Measurements from ENCODE around the gene OSBPL3.

The OSBPL3 gene

DNA sequence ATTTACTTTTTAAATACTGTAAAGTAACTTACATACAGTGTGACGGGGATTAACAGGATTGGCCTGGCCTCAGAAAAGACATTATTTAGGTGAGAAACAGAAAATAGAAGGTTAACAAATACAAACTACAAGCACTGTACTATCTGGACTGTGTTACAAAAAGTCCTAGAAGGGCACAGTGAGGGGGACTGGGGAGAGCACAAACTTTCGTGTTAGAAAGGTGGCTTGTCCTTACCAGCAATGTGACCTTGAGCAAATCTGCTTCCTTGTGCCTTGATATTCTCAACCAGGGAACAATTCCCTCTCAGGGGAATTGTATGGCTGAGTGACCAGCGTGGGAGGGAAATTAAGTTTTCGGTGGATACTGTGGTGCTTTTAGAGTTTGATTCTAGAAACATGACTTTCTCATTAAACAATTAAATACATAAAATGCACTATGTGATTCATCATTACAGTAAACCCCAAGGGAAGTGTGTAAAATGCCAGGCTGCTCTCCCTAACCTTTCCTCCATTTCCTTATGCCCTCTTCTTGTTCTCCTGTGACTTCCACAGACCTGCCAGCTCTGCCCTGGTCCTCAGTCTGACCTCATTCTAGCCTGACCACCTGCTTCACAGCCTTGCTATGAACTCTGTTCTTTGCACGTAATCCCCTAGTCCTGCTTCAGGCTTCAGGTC is 57.7 kb downstream of the OSBPL3 start:
- TF ChIP-seq MYC (IDR thresholded peaks at IDR 0.05; ENCODE audit: low read depth, low read length) (no peak), POLR2A (IDR thresholded peaks at IDR 0.05; ENCODE audit: extremely low read depth, insufficient read length) (no peak)
- TF ChIP-seq, protein P1, sequence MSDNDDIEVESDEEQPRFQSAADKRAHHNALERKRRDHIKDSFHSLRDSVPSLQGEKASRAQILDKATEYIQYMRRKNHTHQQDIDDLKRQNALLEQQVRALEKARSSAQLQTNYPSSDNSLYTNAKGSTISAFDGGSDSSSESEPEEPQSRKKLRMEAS (IDR thresholded peaks at IDR 0.05; ENCODE audit: low read depth, low read length) = no peak
- TF ChIP-seq, protein P2, sequence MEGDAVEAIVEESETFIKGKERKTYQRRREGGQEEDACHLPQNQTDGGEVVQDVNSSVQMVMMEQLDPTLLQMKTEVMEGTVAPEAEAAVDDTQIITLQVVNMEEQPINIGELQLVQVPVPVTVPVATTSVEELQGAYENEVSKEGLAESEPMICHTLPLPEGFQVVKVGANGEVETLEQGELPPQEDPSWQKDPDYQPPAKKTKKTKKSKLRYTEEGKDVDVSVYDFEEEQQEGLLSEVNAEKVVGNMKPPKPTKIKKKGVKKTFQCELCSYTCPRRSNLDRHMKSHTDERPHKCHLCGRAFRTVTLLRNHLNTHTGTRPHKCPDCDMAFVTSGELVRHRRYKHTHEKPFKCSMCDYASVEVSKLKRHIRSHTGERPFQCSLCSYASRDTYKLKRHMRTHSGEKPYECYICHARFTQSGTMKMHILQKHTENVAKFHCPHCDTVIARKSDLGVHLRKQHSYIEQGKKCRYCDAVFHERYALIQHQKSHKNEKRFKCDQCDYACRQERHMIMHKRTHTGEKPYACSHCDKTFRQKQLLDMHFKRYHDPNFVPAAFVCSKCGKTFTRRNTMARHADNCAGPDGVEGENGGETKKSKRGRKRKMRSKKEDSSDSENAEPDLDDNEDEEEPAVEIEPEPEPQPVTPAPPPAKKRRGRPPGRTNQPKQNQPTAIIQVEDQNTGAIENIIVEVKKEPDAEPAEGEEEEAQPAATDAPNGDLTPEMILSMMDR (IDR thresholded peaks at IDR 0.05; ENCODE audit: low read depth, low read length) = no peak
- no peak overlapping the region for H3K4me3 ChIP-seq (ENCODE audit: low read depth, low read length)
- no peak for DNase-seq (ENCODE audit: low read depth)

DNA sequence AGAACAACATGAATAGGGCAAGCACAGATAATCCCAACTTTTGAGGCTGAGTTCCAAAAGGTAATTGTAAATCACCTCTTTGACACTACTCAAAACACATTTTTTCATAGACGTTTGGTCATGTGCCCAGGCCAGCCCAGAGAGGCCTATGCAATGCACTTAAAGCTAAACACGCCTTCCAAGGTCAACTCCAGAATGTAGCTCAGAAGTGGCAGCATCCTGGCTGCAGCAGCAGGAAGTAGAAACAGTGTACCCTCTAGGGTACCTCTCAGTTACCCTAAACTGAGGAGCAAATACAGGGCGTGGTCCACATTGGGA is 58.7 kb downstream of the OSBPL3 start:
- H3K4me3 ChIP-seq (ENCODE audit: low read depth, low read length) = no peak overlapping the region
- no peak for TF ChIP-seq MYC (IDR thresholded peaks at IDR 0.05; ENCODE audit: low read depth, low read length)
- TF ChIP-seq, protein P1 (IDR thresholded peaks at IDR 0.05; ENCODE audit: low read depth, low read length) = 0 out of 2 replicates have a peak, but pooled peaks have one; percentile 14
- DNase-seq (ENCODE audit: low read depth) = no peak

DNA sequence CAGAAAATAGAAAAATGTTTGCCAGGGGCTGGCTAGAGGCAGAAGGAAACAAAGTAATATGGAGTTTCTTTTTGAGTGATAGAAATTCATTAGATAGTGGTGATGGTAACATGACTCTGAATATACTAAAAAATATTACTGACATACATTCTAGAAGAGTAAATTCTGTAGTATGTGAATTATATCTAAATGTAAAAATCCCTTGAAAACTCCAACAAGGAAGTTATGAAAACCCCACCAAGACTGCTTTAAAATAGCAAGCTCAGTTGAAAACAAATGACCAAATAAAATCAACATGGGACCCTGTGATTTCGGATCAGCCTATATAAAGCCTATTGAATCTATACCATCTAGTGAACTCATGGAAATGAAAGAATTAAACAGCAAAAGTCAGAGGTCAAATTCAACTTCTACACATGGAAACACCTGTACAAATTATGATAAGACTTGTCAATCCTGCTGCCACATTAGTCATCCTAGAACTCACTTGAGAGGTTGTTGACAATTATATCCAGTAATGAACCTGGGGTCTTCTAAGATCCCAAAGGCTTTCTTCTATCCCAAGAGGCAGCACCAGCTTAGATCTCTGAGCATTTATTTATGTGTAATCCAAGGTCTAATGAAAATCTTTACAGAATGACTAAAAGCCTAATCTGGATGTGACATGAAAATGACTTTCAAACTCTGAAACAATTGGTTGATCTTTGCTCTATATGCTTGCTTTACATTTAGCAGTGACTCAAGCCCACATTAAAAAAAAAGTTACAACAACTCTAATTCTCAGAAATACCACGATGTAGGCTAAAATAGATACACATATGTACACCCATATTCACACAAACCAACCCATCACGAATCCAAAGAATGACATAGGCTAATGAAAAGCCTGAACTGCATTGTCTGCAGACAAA is 59.3 kb downstream of the OSBPL3 start:
- no peak for DNase-seq (ENCODE audit: low read depth)
- no peak overlapping the region for H3K4me3 ChIP-seq (ENCODE audit: low read depth, low read length)
- no peak for TF ChIP-seq POLR2A (IDR thresholded peaks at IDR 0.05; ENCODE audit: extremely low read depth, insufficient read length)
- no peak for TF ChIP-seq MYC (IDR thresholded peaks at IDR 0.05; ENCODE audit: low read depth, low read length)
- TF ChIP-seq, protein P2 (IDR thresholded peaks at IDR 0.05; ENCODE audit: low read depth, low read length) = no peak
- TF ChIP-seq, protein P1 (IDR thresholded peaks at IDR 0.05; ENCODE audit: low read depth, low read length) = no peak

DNA sequence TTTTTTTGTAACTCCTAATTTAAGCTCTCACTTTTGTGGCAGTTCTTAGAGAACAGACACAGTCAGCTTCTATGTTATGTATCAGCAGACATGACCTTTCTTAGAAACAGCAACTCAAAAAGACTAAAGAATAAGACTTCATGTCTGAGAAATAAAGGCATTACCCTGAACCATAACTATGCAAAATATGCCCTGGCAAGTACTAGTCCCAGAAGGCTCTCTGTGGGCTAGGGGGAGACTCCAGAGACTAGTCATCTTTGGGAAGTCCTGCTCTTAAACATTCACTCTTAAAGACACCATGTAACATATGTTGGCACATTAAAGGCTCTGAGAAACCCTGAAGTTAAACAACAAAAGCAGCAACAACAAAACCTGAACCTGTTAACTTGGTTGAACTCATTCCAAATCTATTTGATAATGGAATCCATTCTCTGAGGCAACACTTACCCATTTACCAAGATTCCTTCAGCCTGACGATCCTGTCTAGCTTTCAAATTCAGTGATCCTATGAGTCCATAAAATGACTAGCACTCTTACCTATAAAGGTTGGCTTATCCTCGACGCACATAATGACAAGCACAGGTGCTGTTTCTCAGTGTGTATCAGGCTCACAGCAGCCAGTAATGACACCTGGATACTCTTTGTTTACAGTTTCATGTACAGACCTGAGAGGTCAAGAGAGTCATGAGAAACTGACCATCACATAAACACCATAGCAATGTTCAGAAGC is 62.3 kb downstream of the OSBPL3 start:
- TF ChIP-seq, protein P1 (IDR thresholded peaks at IDR 0.05; ENCODE audit: low read depth, low read length) = no peak
- TF ChIP-seq MYC (IDR thresholded peaks at IDR 0.05; ENCODE audit: low read depth, low read length) (no peak), POLR2A (IDR thresholded peaks at IDR 0.05; ENCODE audit: extremely low read depth, insufficient read length) (no peak)
- TF ChIP-seq, protein P2 (IDR thresholded peaks at IDR 0.05; ENCODE audit: low read depth, low read length) = no peak
- H3K4me3 ChIP-seq (ENCODE audit: low read depth, low read length) = no peak overlapping the region
- DNase-seq (ENCODE audit: low read depth) = no peak

DNA sequence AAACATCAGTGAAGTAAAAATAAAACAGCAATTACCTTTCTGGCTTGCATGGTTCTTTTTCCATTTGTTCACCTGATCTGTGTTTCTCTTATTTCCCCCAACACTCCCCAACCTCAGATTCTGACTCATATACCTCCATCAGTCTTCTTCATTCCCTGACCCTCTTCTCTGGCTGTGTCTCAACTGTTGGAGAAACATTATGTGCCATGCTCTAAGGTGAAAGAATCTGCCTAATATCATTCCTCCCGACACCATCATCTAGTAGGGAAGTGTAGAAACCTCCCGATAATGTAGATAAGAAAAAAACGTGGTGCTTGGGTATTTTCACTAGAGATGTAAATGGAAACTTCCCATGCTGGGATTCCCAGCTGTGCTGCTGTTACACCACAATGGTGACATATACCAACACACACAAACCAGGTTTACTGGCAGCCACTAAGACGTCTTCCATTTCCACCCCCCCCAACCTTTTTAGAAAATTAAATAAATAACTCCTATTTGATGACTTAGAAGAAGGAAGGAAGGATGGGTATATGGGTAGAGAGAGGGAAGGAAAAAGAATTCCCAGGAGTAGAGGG is 63.4 kb downstream of the OSBPL3 start:
- H3K4me3 ChIP-seq (ENCODE audit: low read depth, low read length) = no peak overlapping the region
- DNase-seq (ENCODE audit: low read depth) = no peak
- TF ChIP-seq, protein P2 (IDR thresholded peaks at IDR 0.05; ENCODE audit: low read depth, low read length) = no peak
- TF ChIP-seq POLR2A (IDR thresholded peaks at IDR 0.05; ENCODE audit: extremely low read depth, insufficient read length) (no peak), MYC (IDR thresholded peaks at IDR 0.05; ENCODE audit: low read depth, low read length) (no peak)
- TF ChIP-seq, protein P1 (IDR thresholded peaks at IDR 0.05; ENCODE audit: low read depth, low read length) = no peak
